NCI-H748 treated with DMSO at 0.1 percent for 48 hours (cell line): Measurements from ENCODE around the gene CLCN7.

Experiments
- DNase-seq: peaks from one replicate; lab custom pipeline; 2025; lab: John Stamatoyannopoulos, UW

CLCN7 gene

GRCh38 chr16:1464196-1464893 is 10.5 kb downstream of the CLCN7 start:
- no peak for DNase-seq

DNA sequence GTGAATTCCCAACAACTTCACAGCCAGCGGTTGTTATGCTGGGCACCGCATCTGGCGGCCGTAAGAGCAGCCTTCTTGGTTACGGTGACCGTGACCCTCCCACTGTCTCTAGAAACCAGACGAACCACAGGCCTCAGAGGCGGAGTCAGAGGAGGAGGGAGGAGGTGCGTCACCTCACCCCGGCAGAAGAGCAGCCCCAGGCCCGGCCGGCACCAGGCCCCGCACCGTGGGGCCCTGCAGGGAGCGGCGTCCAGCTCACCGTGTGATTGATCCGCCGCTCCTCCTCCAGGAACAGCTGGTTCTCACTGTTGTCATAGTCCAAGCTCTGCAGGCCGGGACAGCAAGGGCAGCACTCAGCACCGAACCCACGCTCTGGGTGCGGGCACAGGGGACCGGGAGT is 13.7 kb downstream of the CLCN7 start:
- no peak for DNase-seq

GRCh38 chr16:1460602-1461138 is 14.2 kb downstream of the CLCN7 start:
- no peak for DNase-seq

GRCh38 chr16:1459967-1460366 is 14.9 kb downstream of the CLCN7 start:
- no peak for DNase-seq

GRCh38 chr16:1458977-1459341 is 15.9 kb downstream of the CLCN7 start:
- no peak for DNase-seq

GRCh38 chr16:1458336-1458976 is 16.4 kb downstream of the CLCN7 start:
- DNase-seq: no peak

GRCh38 chr16:1457489-1458245 is 17.2 kb downstream of the CLCN7 start:
- DNase-seq: no peak

GRCh38 chr16:1456951-1457350 is 17.9 kb downstream of the CLCN7 start:
- no peak for DNase-seq

DNA sequence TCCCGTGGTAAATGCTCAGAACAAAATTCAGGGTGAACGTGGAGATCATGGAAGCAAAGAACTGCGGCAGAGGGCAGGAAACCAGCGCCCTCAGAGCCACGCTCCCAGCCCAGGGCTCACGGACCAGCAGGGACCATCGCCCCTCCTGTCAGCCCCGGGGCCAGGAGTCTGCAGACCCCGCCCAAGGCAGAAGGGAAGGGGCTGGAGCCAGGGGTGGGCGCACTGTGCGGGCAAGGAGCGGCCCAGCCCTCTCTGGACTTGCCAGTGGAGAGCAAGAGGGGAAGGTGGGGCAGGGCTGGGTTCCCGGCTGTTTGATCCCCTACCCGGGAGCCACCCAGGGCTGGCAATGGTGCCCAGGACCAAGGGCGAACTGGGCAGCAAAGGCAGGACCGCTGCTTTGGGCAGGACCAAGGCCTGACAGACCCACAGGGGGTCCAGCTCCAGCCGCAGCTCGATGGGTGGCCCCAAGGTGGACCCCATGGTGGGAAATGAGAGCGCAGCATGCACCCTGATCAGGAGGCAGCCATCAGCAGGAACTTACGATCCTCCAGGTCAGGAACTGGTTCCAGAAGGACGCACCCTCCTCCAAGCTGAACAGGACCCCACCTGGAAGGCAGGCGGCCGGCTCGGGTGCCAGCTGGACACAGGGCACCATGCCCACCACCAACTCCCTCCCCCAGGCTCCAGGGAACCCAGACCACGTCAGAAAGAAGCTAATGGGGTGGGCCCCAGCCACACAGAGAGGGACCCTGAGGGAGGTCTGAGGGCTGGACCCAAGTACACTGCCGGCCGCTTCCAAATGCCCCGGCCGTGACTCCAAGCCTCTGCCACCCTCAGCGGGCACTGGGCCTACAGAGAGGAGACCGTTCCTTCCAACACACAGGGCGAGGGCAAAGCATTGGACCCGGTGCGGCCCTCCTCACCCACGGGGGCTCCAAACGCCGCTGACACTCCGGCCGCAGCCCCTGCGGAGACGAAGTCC is 19.3 kb downstream of the CLCN7 start:
- no peak for DNase-seq

DNA sequence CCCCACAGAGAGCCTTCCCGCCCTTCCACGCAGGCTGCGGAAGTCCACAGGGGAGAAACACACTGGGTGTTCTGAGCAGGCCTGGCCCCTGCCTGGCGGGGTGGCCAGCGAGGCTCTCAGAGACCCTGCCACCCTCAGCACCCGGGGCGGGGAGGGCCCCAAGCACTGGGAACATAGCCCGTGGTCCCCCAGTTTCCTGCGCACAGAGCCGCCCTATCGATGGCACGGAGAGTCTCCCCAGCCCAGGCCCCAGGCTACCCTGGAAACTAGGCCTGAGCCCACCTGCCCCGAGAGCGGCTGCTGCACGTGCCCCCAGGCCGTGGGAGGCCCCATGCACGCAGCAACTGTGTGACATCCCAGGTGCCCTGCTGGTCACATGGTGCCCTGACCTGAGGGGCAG is 20.3 kb downstream of the CLCN7 start:
- no peak for DNase-seq

- DNase-seq: no peak
These were observed 21.5 kb downstream of the CLCN7 start for GRCh38 chr16:1453316-1453715.

- DNase-seq: no peak
These were observed 22.3 kb downstream of the CLCN7 start for GRCh38 chr16:1452530-1452929.

DNA sequence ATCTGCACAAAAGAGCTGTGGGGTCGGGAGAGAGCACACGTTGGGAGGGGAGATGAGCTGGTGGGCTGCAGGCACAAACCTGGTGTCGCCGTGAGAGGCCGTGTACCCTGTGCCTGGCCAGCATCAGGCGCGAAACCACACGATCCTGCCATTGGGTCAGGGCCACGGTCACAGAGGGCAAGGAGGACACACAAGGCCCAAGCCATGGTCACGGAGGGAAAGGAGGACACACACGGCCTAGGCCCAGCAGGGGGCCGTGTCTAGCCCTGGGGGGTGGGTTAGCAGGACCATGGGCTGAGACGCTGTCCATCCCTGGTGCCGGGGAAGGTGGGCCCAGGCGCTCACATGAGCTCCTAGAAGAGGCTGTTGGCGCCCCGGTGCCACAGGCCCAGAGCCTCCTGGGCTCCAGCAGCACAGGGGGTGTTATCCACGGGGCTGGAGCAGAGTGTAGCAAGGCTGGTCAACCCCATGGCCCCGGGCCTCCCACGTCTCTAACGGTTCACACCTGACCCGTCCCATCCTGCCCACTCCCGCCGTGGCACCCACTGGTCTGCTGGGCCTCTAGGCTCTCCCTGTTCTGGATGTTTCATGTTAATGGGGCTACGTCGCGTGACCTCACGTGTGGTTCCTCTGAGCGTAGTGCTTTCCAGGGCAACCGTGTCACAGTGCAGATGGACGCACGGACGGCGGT is 23.0 kb downstream of the CLCN7 start:
- no peak for DNase-seq

DNA sequence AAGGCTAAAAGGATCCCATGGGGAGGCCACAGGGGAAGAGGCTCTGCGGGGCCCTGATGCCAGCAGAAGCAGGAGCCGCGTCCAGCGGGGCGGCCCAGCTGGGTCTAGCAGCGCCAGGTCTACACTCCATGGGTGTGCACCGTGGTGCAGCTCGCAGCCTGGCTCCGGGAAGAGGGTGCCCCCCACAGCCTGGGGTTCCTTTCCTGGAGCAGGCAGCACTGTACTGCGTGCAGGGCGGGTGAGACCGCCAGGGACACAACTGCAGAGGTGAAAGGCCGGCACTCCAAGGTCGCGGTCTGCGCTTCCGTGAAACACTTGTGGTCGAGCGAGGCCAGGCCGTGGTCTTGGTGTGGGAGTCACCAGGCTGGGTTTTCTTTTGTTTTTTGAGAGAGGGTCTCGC is 24.0 kb downstream of the CLCN7 start:
- no peak for DNase-seq

DNA sequence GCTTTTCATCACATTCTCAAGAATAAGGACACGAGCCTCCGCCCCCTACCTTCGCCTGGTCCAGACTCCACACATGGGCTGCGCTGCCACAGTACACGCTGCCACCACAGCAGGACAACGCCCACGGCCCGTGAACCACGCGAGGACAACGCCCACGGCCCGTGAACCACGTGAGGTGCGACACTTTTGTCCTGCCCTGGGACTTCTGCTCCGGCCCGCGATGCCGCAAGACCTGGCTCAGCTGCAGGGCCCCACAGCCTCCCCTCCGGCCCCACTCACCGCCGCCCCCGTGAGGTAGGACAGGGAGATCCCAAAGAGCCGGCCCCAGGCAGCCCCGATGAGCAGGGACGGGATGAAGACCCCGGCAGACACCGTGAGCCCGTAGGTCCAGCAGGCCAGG is 24.6 kb downstream of the CLCN7 start:
- DNase-seq: no peak

DNA sequence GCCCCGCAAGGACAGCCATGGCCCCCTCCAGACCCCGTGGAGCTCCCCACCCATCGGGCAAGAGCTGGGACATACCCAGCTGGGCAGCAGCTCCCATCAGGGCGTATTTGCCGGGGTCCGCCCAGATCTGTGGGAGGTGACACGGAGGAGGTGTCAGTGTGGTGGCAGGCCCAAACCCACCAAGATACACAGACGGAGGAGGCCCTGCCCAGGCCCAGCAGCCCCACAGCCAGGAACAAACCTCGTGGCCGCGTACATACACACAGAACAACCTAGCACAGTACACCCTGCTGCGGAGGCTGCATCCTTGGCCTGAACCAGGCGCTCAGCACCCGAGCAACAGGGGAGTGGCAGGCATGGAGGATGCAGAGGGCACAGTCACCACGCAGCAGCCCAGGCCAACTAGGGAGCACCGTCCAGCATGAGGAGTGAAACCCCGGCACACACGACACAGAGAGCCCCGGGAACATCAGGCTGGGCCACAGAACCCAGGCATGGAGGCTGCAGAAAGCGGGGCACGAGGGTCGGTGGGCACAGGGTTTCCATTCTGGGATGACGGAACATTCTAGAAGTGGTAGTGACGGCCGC is 25.5 kb downstream of the CLCN7 start:
- DNase-seq: no peak

DNA sequence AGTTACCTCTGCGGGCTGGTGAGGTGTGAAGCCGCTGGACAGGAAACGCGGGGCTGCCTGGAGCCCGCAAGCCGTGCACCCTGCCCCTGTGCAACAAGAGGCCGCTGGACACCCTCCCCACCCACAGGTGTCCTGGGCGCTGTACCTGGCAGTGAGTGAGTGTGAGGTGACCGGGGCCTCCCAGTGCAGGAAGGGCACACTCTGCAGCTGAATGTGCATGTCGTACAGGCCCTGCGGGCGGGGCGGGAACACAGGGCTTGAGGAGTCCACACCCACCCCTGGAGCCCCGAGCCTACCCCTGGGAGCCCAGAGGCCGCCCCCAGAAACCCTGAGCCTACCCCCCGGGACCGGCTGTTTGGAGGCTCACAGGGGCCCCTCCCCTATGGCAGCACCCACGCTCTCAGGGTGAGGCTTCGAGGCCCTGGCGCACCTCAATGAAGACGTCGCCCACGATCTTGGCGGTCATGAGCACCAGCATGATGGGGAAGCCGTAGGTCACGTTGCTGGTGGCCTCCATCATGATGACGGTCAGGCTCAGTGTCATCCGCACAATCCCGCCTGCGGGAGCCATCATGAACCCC is 26.2 kb downstream of the CLCN7 start:
- no peak for DNase-seq

GRCh38 chr16:1447965-1448364 is 26.9 kb downstream of the CLCN7 start:
- DNase-seq: no peak

- DNase-seq: no peak
These were observed 28.3 kb downstream of the CLCN7 start for GRCh38 chr16:1446296-1447080.
